K562 treated with DMSO at 1 percent for 48 hours (cell line): ENCODE results near the gene ZNF789. TPM values are rescaled to one million over a fixed set of nuclear protein-coding genes. Genes with fewer than 3 reads are reported as not detected.

ENCODE experiments used
- total RNA-seq: library from RNA; unstranded; fragments of 300-600 nt; gene quantifications from 2 replicates; pipeline ENCODE4 v1.2.3, GENCODE V29; 2022; ENCODE audit warnings: low replicate concordance; ENCODE audit errors: extremely low read depth

ZNF789 gene
- not detected in 2 replicates for total RNA-seq

DNA sequence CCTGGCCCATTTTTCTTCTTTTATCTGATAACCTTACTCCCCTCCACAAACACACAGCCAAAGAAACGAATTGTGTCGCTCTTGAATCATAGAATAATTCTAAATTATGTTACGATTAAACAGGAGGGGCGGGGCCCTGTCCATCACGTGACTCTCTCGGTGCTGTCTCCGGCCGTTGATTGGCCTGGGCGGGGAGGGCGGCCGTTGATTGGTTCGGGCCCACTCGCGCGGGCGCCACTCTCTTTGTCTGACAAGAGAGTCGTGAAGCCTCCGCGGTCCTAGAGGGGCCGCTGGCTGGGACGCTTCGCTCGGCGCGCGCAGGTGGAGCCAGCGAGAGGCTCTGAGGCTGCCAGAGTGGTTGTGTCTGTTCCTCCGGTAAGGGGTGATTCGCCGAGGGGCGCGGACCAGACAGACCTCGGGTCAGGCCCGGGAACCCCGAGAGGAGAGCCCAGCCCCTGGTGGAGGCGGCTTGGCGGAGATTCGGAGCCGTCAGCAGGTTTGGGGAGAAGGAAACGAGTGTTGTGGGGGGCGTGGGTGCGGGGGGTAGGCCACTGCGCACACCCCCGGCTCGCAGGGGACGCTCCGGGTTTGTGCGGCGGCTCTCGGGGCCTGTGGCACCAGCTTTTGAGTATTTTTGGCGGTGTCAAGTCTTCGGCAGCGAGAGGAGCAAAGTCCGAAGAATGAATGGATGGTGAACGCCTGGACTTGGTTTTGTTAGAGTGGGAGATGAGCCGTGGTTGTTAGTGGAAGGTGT is at the start of gene ZNF789:
TSS of gene ZNF789 (plus strand) at position 330 of the 754 bp plus-strand sequence. CDS start 3,567 bp downstream, outside the sequence.

GRCh38 chr7:99438573-99439480 is 33.9 kb upstream of the ZNF789 start, which contains the start of the genes CPSF4 and PTCD1:
CPSF4 (plus strand) TSS chr7:99438943; CDS start chr7:99439083, 140 bp downstream.
PTCD1 (minus strand) TSS chr7:99438798; CDS start chr7:99435242, 3,556 bp downstream.

GRCh38 chr7:99499721-99500636 is 27.3 kb downstream of the ZNF789 start, which contains the start of gene ZNF394:
ZNF394 (minus strand) TSS chr7:99500281; CDS start chr7:99500093, 188 bp downstream.

DNA sequence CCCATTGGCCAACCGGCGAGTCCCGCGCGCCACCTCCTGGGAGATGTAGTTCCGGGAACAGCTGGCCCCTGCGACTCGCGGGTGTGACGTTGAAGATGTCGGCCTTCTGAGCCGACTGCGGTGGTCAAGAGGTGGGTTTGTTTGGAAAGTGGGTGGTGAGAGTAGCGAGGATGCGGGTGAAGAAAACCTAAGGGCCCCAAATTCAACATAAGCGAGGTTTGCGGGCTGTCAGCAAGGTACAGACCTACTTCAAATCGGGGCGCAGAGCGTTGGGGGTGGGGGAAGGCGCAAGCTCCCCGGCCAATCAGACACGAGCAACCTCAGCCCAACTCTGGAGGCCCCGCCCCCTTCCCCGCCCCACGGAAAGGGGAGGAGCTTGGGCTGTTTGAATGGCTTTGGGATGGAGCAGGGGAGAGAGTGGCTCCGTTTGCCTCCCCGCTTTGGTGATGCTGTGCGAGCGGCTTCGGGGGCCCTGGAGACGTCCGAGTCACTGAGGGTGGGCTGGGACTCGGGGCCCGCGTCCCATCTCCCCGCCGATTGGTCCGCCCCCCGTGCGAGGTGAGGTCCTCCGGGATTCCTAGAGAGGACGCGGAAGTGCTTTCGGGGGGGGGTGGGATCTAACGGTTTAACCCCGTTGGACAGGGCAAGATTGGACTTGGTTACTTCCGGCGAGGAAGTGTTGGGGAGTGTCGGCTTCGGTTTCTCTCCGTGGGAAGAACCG is 32.1 kb downstream of the ZNF789 start, which contains the start of gene ZKSCAN5:
TSS of gene ZKSCAN5 (plus strand) at position 60 of the 721 bp plus-strand sequence. CDS start 1,383 bp downstream, outside the sequence.

Other genes with a start within 250 kb of the ZNF789 start
- gene MYH16, start 200.1 kb upstream of the ZNF789 start, total RNA-seq = not detected in 2 replicates
- gene ARPC1A, start 147.0 kb upstream of the ZNF789 start, total RNA-seq = not detected in 2 replicates
- gene ARPC1B, start 98.2 kb upstream of the ZNF789 start, total RNA-seq = 2,675 TPM in 1 of 2 replicates, not detected in the other
- gene PDAP1, start 64.3 kb upstream of the ZNF789 start, total RNA-seq = not detected in 2 replicates
- gene BUD31, start 63.9 kb upstream of the ZNF789 start, total RNA-seq = not detected in 2 replicates
- not detected in 2 replicates for gene PTCD1, start 34.1 kb upstream of the ZNF789 start, total RNA-seq
- not detected in 2 replicates for gene CPSF4, start 33.9 kb upstream of the ZNF789 start, total RNA-seq
- not detected in 2 replicates for gene ATP5MF, start 6.7 kb upstream of the ZNF789 start, total RNA-seq
- gene ZNF394, start 27.4 kb downstream of the ZNF789 start, total RNA-seq = not detected in 2 replicates
- gene ZKSCAN5, start 31.8 kb downstream of the ZNF789 start, total RNA-seq = not detected in 2 replicates
- gene FAM200A, start 79.2 kb downstream of the ZNF789 start, total RNA-seq = not detected in 2 replicates
- gene ZNF655, start 85.8 kb downstream of the ZNF789 start, total RNA-seq = not detected in 2 replicates
- gene TMEM225B, start 125.4 kb downstream of the ZNF789 start, total RNA-seq = not detected in 2 replicates
- not detected in 2 replicates for gene ZSCAN25, start 144.1 kb downstream of the ZNF789 start, total RNA-seq
- not detected in 2 replicates for gene CYP3A5, start 207.1 kb downstream of the ZNF789 start, total RNA-seq